Glutamatergic neuron (in vitro differentiated cells): ENCODE measurements around the gene GABARAPL2. TPM values are rescaled to one million over a fixed set of nuclear protein-coding genes. Genes with fewer than 3 reads are reported as not detected.
"Not testable (repeated sequence)": the region's sequence is repeated elsewhere in the genome, so short reads cannot be mapped to it uniquely, and the experiment has no call there.

Source experiments
- DNase-seq: peaks from one replicate; pipeline ENCODE4 v3.0.0; 2022
- H3K27ac Mint-ChIP-seq: one replicate; pipeline ENCODE4 v1.8.0; 2020; ENCODE audit warnings: mild to moderate bottlenecking, mixed read lengths, inconsistent platforms; ENCODE audit not compliant: unreplicated experiment
- H3K27me3 Mint-ChIP-seq: one replicate; pipeline ENCODE4 v1.8.0; 2020; ENCODE audit warnings: mild to moderate bottlenecking, moderate library complexity, mixed read lengths, inconsistent platforms; ENCODE audit not compliant: unreplicated experiment
- H3K36me3 Mint-ChIP-seq: one replicate; pipeline ENCODE4 v1.8.0; 2020; ENCODE audit warnings: mild to moderate bottlenecking, mixed read lengths, inconsistent platforms; ENCODE audit not compliant: unreplicated experiment
- H3K4me1 Mint-ChIP-seq: one replicate; pipeline ENCODE4 v1.8.0; 2020; ENCODE audit warnings: mild to moderate bottlenecking, low read depth, mixed read lengths, inconsistent platforms; ENCODE audit not compliant: unreplicated experiment
- H3K4me3 Mint-ChIP-seq: one replicate; pipeline ENCODE4 v1.8.0; 2020; ENCODE audit warnings: mild to moderate bottlenecking, mixed read lengths, inconsistent platforms; ENCODE audit not compliant: unreplicated experiment
- H3K9me3 Mint-ChIP-seq: one replicate; pipeline ENCODE4 v1.8.0; 2020; ENCODE audit warnings: mild to moderate bottlenecking, moderate library complexity, mixed read lengths, inconsistent platforms; ENCODE audit not compliant: unreplicated experiment
- total RNA-seq: library from RNA; stranded (reverse); fragmentation: NEBNext Ultra II Directional; extraction: Animal tissue kit (Norgen Biotek cat#: 25700); gene quantifications from one replicate; pipeline ENCODE4 v1.2.1, GENCODE V29; 2021; ENCODE audit not compliant: unreplicated experiment
- TF ChIP-seq, protein P1 (sequence below): fragments of 200-600 bp; sonication (generic); IDR thresholded peaks from one replicate; pipeline ENCODE4 v1.5.0; 2021; ENCODE audit not compliant: partially characterized antibody, unreplicated experiment

The GABARAPL2 gene
- total RNA-seq, 1 donor from 2014 or later = 208 TPM

DNA sequence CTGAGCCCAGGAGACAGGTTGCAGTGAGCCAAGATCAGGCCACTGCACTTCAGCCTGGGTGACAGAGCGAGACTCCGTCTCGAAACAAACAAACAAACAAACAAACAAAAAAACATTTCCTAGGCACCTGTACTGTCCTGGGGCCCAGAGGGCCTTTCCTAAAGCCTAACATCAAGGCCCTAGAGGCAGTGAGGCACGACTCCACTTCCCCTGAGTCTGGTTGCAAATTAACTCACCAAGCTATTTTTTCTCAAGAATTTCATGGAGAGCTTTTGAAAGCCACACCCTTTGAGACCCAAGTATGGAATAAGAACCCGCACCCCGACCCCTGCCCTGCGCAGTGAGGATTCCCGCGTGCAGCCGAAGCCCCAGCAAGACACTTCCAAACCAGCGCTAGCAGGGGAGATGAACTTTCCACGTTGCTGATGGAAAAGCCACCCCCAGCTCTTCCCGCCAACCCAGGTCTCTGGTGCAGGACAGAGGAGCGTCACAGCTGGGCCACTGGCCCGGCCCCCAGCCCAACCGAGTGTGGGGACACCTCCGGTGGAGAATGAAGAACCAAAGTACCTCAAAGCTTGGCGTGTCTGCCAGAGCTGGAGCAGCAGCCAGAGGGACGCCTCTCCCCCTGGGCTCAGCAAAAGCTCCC, 31.5 kb upstream of the GABARAPL2 start:
- no peak overlapping the region for H3K27ac Mint-ChIP-seq
- H3K27me3 Mint-ChIP-seq = peaks cover 3% of the 10 kb centered on the region
- TF ChIP-seq, protein P1, sequence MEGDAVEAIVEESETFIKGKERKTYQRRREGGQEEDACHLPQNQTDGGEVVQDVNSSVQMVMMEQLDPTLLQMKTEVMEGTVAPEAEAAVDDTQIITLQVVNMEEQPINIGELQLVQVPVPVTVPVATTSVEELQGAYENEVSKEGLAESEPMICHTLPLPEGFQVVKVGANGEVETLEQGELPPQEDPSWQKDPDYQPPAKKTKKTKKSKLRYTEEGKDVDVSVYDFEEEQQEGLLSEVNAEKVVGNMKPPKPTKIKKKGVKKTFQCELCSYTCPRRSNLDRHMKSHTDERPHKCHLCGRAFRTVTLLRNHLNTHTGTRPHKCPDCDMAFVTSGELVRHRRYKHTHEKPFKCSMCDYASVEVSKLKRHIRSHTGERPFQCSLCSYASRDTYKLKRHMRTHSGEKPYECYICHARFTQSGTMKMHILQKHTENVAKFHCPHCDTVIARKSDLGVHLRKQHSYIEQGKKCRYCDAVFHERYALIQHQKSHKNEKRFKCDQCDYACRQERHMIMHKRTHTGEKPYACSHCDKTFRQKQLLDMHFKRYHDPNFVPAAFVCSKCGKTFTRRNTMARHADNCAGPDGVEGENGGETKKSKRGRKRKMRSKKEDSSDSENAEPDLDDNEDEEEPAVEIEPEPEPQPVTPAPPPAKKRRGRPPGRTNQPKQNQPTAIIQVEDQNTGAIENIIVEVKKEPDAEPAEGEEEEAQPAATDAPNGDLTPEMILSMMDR = no peak
- peaks cover 4% of the 10 kb centered on the region for H3K9me3 Mint-ChIP-seq
- H3K4me1 Mint-ChIP-seq = no peaks in the 10 kb centered on the region
- H3K36me3 Mint-ChIP-seq = no peaks in the 10 kb centered on the region
- no peak overlapping the region for H3K4me3 Mint-ChIP-seq
- DNase-seq = no peak

DNA sequence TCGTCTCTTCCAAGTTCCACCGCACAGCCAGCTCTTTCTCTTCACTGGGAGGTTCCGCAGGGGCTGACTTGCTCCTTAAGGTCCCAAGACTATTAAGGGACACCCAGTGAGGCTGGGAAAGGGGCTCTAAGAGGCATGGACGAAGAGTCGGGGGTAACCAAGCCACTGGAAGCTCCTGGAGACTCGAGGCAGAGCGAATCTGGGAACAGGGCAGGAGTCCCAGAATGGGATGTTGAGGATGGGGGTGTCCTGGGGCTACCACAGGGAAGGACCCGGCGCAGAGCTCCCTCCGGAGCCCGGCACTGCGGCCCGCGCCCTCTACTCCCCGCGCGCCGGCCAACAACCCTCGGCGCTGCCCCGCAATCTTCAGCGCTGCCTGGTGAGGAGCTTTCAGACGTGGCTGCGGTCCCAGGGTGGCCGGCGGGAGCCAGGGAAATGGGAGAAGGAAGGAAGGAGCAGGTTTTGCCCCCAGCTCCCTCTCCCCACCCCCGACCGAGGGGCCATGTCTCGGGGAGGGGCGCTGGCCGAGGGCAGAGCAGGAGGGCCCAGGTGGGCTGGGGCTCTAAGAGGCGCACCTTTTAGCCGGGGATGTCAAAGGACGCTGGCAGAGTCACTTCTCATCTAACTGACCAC, 30.9 kb upstream of the GABARAPL2 start:
- H3K36me3 Mint-ChIP-seq = no peaks in the 10 kb centered on the region
- H3K27me3 Mint-ChIP-seq = peaks cover 3% of the 10 kb centered on the region
- TF ChIP-seq, protein P1 = no peak
- DNase-seq = no peak
- H3K9me3 Mint-ChIP-seq = peaks cover 4% of the 10 kb centered on the region
- H3K4me1 Mint-ChIP-seq = no peaks in the 10 kb centered on the region
- no peak overlapping the region for H3K27ac Mint-ChIP-seq
- no peak overlapping the region for H3K4me3 Mint-ChIP-seq

DNA sequence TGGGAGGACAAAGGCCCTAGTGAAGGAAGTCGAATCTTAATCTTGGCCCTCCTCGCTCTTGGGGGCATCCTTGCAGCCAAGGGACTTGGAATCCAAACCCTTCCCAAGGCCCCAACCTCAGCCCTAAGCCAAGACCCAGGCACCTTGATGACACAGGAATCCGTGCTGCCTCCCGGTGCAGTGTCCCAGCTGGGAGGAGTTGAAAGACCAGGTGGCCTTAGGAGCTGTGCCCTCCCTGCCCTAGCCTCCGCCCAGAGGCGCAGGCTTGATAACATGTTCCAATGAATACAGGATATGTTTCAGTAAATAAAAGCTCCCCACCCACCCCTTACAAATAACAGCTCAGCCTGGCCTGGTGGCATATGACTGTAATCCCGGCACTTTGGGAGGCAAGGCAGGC, 30.3 kb upstream of the GABARAPL2 start, which contains the start of gene CHST5:
CHST5 (minus strand) TSS at position 208 of the 400 bp plus-strand sequence. CDS start 5,724 bp downstream, outside the sequence.
- Mint-ChIP-seq H3K4me3 (no peak within 1 kb of the TSS), H3K9me3 (peaks cover 4% of the 10 kb centered on the region), H3K27ac (no peak within 1 kb of the TSS), H3K4me1 (no peaks in the 10 kb centered on the region), H3K36me3 (no peaks in the 10 kb centered on the region), H3K27me3 (peaks cover 3% of the 10 kb centered on the region)
- no peak for DNase-seq
- TF ChIP-seq, protein P1 = no peak

DNA sequence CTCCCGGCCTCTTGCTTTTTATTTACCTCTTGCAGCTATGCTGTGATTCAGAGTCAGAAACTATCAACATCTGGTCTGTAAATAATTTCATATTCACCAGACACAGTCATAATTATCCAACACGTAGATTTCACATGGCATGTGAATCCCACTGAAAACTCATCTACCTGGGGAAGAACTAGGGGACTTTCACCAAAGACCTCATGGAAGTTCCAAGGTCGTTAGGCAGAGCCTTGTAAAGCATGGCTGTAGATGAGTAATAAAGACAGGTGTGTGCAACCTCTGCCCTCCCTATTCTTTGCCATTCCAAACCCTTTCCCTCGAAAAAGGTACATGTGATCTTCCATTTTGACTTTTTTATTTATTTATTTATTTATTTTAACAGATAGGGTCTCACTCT, 28.4 kb upstream of the GABARAPL2 start:
- H3K4me3 Mint-ChIP-seq = no peak overlapping the region
- DNase-seq = no peak
- TF ChIP-seq, protein P1 = no peak
- no peaks in the 10 kb centered on the region for H3K4me1 Mint-ChIP-seq
- no peaks in the 10 kb centered on the region for H3K36me3 Mint-ChIP-seq
- H3K27me3 Mint-ChIP-seq = no peaks in the 10 kb centered on the region
- H3K9me3 Mint-ChIP-seq = peaks cover 1% of the 10 kb centered on the region
- no peak overlapping the region for H3K27ac Mint-ChIP-seq

DNA sequence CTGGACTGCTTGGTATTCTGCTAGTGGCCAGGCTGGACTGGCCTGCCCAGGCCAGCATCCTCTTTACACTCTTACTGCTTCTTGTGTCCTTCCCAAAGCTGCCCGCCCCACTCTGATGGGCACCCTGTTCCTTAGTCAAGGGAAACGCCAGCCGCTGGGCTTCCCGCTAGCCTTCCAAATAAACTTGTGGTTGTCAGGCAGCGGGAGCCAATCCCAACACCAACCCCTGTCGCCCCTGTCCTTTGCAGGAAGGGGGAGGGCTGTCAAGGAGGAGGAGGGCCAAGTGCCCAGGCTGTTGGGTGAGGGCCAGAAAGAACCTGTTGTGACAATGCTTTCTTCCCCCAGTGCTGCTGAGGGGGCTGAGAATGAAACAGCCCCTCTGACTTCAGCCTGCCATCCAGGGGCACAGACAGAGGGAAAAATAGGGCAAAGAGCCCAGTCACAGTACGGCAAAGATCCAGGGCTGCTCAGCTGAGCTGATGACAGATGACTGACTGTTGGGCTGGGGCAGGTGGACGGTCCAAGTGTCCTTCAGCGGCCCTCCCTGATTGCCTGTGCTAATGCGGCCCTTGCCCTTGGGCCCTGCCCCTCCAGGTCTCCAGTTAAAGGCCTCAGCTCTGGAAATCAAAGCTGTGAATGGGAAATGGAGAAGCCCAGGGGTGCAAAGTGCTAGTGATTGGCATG, 27.2 kb upstream of the GABARAPL2 start:
- H3K27ac Mint-ChIP-seq = not testable (repeated sequence)

More for the DNA sequence above, 27.2 kb upstream of the GABARAPL2 start:
- not testable (repeated sequence) for H3K4me3 Mint-ChIP-seq, DNase-seq, H3K27me3 Mint-ChIP-seq, H3K36me3 Mint-ChIP-seq, H3K4me1 Mint-ChIP-seq, H3K9me3 Mint-ChIP-seq
